SK-N-SH (cell line): Measurements from ENCODE around the gene DYNC1H1. TPM values are rescaled to one million over a fixed set of nuclear protein-coding genes. Genes with fewer than 3 reads are reported as not detected.

Experiments used
- CTCF ChIA-PET: fragments of 300-600, 350-600 bp; formaldehyde crosslinking; extraction: SDS; loops from one replicate; lab custom pipeline; 2021; lab: Yijun Ruan, JAX
- POLR2A ChIA-PET: fragments of 350-600 bp; sonication (Branson Sonifier 250); formaldehyde crosslinking; extraction: SDS; loops from one replicate; lab custom pipeline; 2020; ENCODE audit warnings: antibody characterized with exemption, inconsistent platforms; lab: Yijun Ruan, JAX
- DNase-seq: peaks from one replicate; pipeline ENCODE4 v3.0.0; 2012
- H2AFZ ChIP-seq: fragments of 200-600 bp; sonication (generic); 2 replicates; pipeline ENCODE4 v1.8.1; 2016; ENCODE audit warnings: antibody characterized with exemption, mild to moderate bottlenecking, low read depth
- H3F3A ChIP-seq: fragments of 200-600 bp; sonication (generic); replicated peaks from 2 replicates; pipeline ENCODE3; 2016; ENCODE audit warnings: antibody characterized with exemption, mild to moderate bottlenecking; ENCODE audit not compliant: insufficient read depth
- H3K27ac ChIP-seq, 2 experiments: fragments of 200-500 bp in 1 of 2; fragments of 200-600 bp in 1 of 2; sonication (Bioruptor generic) in 1 of 2; sonication (generic), shearing (Covaris generic) in 1 of 2; 2 replicates each; pipeline versions ENCODE4 v1.5.1 to v1.6.1; 2014 to 2016; ENCODE audit warnings: low read depth in 2 of 2, inconsistent platforms in 1 of 2, low read length in 1 of 2, mild to moderate bottlenecking in 1 of 2, mixed read lengths in 1 of 2
- H3K27me3 ChIP-seq: fragments of 200-600 bp; sonication (generic), shearing (Covaris generic); 2 replicates; pipeline ENCODE4 v1.6.1; 2016; ENCODE audit warnings: mixed run types; ENCODE audit not compliant: insufficient read depth
- H3K36me3 ChIP-seq, 2 experiments: fragments of 200-500 bp in 1 of 2; fragments of 200-600 bp in 1 of 2; sonication (Bioruptor generic) in 1 of 2; sonication (generic) in 1 of 2; replicated peaks in 1 of 2; 2 replicates each; pipeline versions ENCODE3 to v1.5.1; 2014 to 2016; ENCODE audit warnings: low read length in 1 of 2, mild to moderate bottlenecking in 1 of 2; ENCODE audit not compliant: insufficient read depth in 2 of 2, control insufficient read depth in 1 of 2
- H3K4me1 ChIP-seq, 2 experiments: fragments of 200-500 bp in 1 of 2; fragments of 200-600 bp in 1 of 2; sonication (Bioruptor generic) in 1 of 2; sonication (generic), shearing (Covaris generic) in 1 of 2; 2 replicates each; pipeline versions ENCODE4 v1.5.1 to v1.6.1; 2014 to 2016; ENCODE audit warnings: low read depth in 1 of 2, low read length in 1 of 2, mixed run types in 1 of 2; ENCODE audit not compliant: insufficient read depth in 2 of 2, control insufficient read depth in 1 of 2
- H3K4me2 ChIP-seq: fragments of 200-600 bp; sonication (generic), shearing (Covaris generic); 2 replicates; pipeline ENCODE4 v1.6.1; 2017; ENCODE audit warnings: mixed run types
- H3K4me3 ChIP-seq, 2 experiments: fragments of 200-500 bp in 1 of 2; fragments of 200-600 bp in 1 of 2; sonication (Bioruptor generic) in 1 of 2; sonication (generic), shearing (Covaris generic) in 1 of 2; 2 replicates each; pipeline versions ENCODE4 v1.5.1 to v1.8.1; 2014 to 2016; ENCODE audit warnings: low read depth in 2 of 2, inconsistent platforms in 1 of 2, low read length in 1 of 2, mild to moderate bottlenecking in 1 of 2, mixed read lengths in 1 of 2, moderate library complexity in 1 of 2
- H3K79me2 ChIP-seq: fragments of 200-600 bp; sonication (generic); 2 replicates; pipeline ENCODE4 v1.8.1; 2017; ENCODE audit warnings: mild to moderate bottlenecking; ENCODE audit not compliant: insufficient read depth
- H3K9ac ChIP-seq: fragments of 200-600 bp; sonication (generic); 2 replicates; pipeline ENCODE4 v1.6.1; 2017; ENCODE audit warnings: mixed run types
- H3K9me2 ChIP-seq: fragments of 200-600 bp; sonication (generic); 2 replicates; pipeline ENCODE4 v1.6.1; 2017; ENCODE audit warnings: mixed run types
- H3K9me3 ChIP-seq: fragments of 200-600 bp; sonication (generic); 2 replicates; pipeline ENCODE4 v1.6.1; 2017; ENCODE audit warnings: mixed run types, mild to moderate bottlenecking, moderate library complexity
- H4K20me1 ChIP-seq: fragments of 200-600 bp; sonication (generic); 2 replicates; pipeline ENCODE4 v1.6.1; 2017; ENCODE audit warnings: mild to moderate bottlenecking, mixed run types; ENCODE audit not compliant: insufficient read depth
- CHD2 ChIP-seq: fragments of 150-350 bp; IDR thresholded peaks from 2 replicates; pipeline ENCODE4 v1.6.1; 2018; ENCODE audit warnings: low read length; ENCODE audit not compliant: partially characterized antibody
- EZH2phosphoT487 ChIP-seq: fragments of 200-600 bp; sonication (generic); IDR thresholded peaks from 2 replicates; pipeline ENCODE4 v1.6.1; 2017; ENCODE audit warnings: low read depth, mixed run types, mild to moderate bottlenecking, antibody characterized with exemption, moderate library complexity, borderline replicate concordance
- FOSL2 ChIP-seq: IDR thresholded peaks from 2 replicates; pipeline ENCODE4 v1.4.0; 2012; ENCODE audit warnings: low read depth, mild to moderate bottlenecking, moderate library complexity, borderline replicate concordance
- FOXJ3 ChIP-seq: sonication (generic); formaldehyde crosslinking; IDR thresholded peaks from 2 replicates; pipeline ENCODE4 v1.5.1; 2020; ENCODE audit warnings: mild to moderate bottlenecking, missing genetic modification reagents
- FOXM1 ChIP-seq: IDR thresholded peaks from 2 replicates; pipeline ENCODE4 v1.4.0; 2012; ENCODE audit warnings: low read depth, mild to moderate bottlenecking
- GABPA ChIP-seq: IDR thresholded peaks from 2 replicates; pipeline ENCODE4 v1.4.0; 2012; ENCODE audit warnings: low read depth, mild to moderate bottlenecking
- JUND ChIP-seq: IDR thresholded peaks from 2 replicates; pipeline ENCODE4 v1.4.0; 2012
- MEF2A ChIP-seq: IDR thresholded peaks from 2 replicates; pipeline ENCODE4 v1.4.0; 2012; ENCODE audit warnings: low read depth, borderline replicate concordance
- MXI1 ChIP-seq: IDR thresholded peaks from 2 replicates; pipeline ENCODE4 v1.6.1; 2012; ENCODE audit warnings: mild to moderate bottlenecking, low read depth, low read length, improper control_type of control experiment
- NRF1 ChIP-seq: IDR thresholded peaks from 2 replicates; pipeline ENCODE4 v1.6.1; 2012; ENCODE audit warnings: low read depth, mild to moderate bottlenecking, low read length
- PBX3 ChIP-seq: IDR thresholded peaks from 2 replicates; pipeline ENCODE4; 2012
- POLR2AphosphoS5 ChIP-seq: IDR thresholded peaks from 2 replicates; pipeline ENCODE4 v1.6.1; 2012; ENCODE audit warnings: low read depth, low read length
- RXRA ChIP-seq: IDR thresholded peaks from 2 replicates; pipeline ENCODE4 v1.4.0; 2012; ENCODE audit warnings: low read depth, mild to moderate bottlenecking, borderline replicate concordance
- SIN3A ChIP-seq: IDR thresholded peaks from 2 replicates; pipeline ENCODE4 v1.6.1; 2012; ENCODE audit warnings: low read depth, mild to moderate bottlenecking, low read length, moderate library complexity, borderline replicate concordance
- SMC3 ChIP-seq: IDR thresholded peaks from 2 replicates; pipeline ENCODE4 v1.6.1; 2012; ENCODE audit warnings: low read depth, low read length, improper control_type of control experiment
- TEAD4 ChIP-seq: IDR thresholded peaks from 2 replicates; pipeline ENCODE4 v1.4.0; 2012; ENCODE audit warnings: mild to moderate bottlenecking, borderline replicate concordance; ENCODE audit not compliant: insufficient read depth
- WGBS: methylation state at CpG from one replicate; pipeline ENCODE4 v1.1.6; 2017; ENCODE audit warnings: low lambda C conversion rate; 5-methylcytosine and 5-hydroxymethylcytosine counted together
- polyA plus RNA-seq, 3 experiments: library from polyadenylated mRNA; depleted of rRNA; stranded (reverse); fragments of >200 nt; gene quantifications; 2 replicates each; pipeline ENCODE4 v1.2.3, GENCODE V29; 2012
- TF ChIP-seq, protein P1 (sequence below): fragments of 150-350 bp; IDR thresholded peaks from 2 replicates; pipeline ENCODE4 v1.6.1; 2016; ENCODE audit warnings: mild to moderate bottlenecking, low read depth, low read length
- TF ChIP-seq, protein P2 (sequence below): fragments of 200-600 bp; sonication (generic); IDR thresholded peaks from 2 replicates; pipeline ENCODE4 v1.6.1; 2017; ENCODE audit warnings: antibody characterized with exemption, mild to moderate bottlenecking, moderate library complexity
- TF ChIP-seq, protein P3 (sequence below): IDR thresholded peaks from 2 replicates; pipeline ENCODE4 v1.4.0; 2012; ENCODE audit warnings: low read depth
- TF ChIP-seq, protein P4 (sequence below): IDR thresholded peaks from 2 replicates; pipeline ENCODE4 v1.6.1; 2012; ENCODE audit warnings: mild to moderate bottlenecking, low read depth, low read length, moderate library complexity

Gene DYNC1H1
- polyA plus RNA-seq, 1 of the 3 experiments (the other 2 are of a cell fraction): 140 TPM

GRCh38 chr14:102089621-102090343, 125.4 kb downstream of the DYNC1H1 start:
- POLR2A ChIA-PET: interaction anchor here (1.0 kb wide), 1 partner anchor 27 kb away, joined by 3 read pairs; no protein-coding TSS in a partner anchor
- H3K9me2 ChIP-seq: no peaks in the 10 kb centered on the region
- H3K79me2 ChIP-seq: peaks cover 20% of the 10 kb centered on the region
- CTCF ChIA-PET: interaction anchor here (0.5 to 1.2 kb wide), 3 partner anchors 69 to 227 kb away, joined by 3 to 5 read pairs (median 4); no protein-coding TSS in a partner anchor
- no peak for DNase-seq
- H3K4me1 ChIP-seq: peaks cover 11 to 20% of the 10 kb centered on the region in 2 experiments
- no peaks in the 10 kb centered on the region for H3F3A ChIP-seq
- no peaks in the 10 kb centered on the region for H3K9me3 ChIP-seq
- 91% methylated on average over 9 of the region's 11 CpGs for WGBS
- peaks cover 14% of the 10 kb centered on the region for H4K20me1 ChIP-seq
- H3K4me3 ChIP-seq: no peak overlapping the region
- no peak overlapping the region for H3K27ac ChIP-seq
- H2AFZ ChIP-seq: no peak overlapping the region
- peaks cover 13 to 14% of the 10 kb centered on the region in 2 experiments for H3K36me3 ChIP-seq
- no peaks in the 10 kb centered on the region for H3K27me3 ChIP-seq
- no peak overlapping the region for H3K9ac ChIP-seq
- TF ChIP-seq PBX3: no peak
- TF ChIP-seq, protein P1, sequence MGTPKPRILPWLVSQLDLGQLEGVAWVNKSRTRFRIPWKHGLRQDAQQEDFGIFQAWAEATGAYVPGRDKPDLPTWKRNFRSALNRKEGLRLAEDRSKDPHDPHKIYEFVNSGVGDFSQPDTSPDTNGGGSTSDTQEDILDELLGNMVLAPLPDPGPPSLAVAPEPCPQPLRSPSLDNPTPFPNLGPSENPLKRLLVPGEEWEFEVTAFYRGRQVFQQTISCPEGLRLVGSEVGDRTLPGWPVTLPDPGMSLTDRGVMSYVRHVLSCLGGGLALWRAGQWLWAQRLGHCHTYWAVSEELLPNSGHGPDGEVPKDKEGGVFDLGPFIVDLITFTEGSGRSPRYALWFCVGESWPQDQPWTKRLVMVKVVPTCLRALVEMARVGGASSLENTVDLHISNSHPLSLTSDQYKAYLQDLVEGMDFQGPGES: no peak
- TF ChIP-seq EZH2phosphoT487: no peak
- no peak for TF ChIP-seq FOXJ3 (CRISPR knock-in tag)
- no peak for TF ChIP-seq JUND
- TF ChIP-seq MEF2A: no peak
- no peak for TF ChIP-seq SMC3
- no peak for TF ChIP-seq CHD2
- no peak for TF ChIP-seq SIN3A
- TF ChIP-seq, protein P2, sequence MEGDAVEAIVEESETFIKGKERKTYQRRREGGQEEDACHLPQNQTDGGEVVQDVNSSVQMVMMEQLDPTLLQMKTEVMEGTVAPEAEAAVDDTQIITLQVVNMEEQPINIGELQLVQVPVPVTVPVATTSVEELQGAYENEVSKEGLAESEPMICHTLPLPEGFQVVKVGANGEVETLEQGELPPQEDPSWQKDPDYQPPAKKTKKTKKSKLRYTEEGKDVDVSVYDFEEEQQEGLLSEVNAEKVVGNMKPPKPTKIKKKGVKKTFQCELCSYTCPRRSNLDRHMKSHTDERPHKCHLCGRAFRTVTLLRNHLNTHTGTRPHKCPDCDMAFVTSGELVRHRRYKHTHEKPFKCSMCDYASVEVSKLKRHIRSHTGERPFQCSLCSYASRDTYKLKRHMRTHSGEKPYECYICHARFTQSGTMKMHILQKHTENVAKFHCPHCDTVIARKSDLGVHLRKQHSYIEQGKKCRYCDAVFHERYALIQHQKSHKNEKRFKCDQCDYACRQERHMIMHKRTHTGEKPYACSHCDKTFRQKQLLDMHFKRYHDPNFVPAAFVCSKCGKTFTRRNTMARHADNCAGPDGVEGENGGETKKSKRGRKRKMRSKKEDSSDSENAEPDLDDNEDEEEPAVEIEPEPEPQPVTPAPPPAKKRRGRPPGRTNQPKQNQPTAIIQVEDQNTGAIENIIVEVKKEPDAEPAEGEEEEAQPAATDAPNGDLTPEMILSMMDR: no peak
- TF ChIP-seq FOXM1: no peak
- TF ChIP-seq GABPA: no peak
- no peak overlapping the region for H3K4me2 ChIP-seq

DNA sequence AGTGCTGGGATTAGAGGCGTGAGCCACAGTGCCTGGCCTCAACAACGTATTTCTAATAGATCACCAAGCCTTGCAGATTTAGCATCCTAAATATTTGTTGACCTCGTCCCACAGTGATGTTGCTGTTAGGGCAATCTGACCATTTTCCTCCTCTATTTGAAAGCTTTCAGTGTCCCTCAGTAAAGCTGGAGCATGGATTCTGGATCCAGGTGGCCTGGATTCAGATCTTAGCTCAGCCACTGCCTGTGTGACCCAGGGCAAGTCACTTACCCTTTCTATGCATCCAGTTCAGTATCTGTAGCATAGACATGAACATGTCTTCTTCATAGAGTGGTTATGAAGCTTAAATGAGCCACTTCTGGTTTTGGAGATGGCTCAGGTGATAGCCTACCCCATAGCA, 126.3 kb downstream of the DYNC1H1 start:
- H3K27me3 ChIP-seq: no peaks in the 10 kb centered on the region
- no peak overlapping the region for H3K27ac ChIP-seq
- no peak overlapping the region for H3K4me2 ChIP-seq
- H3K79me2 ChIP-seq: peaks cover 11% of the 10 kb centered on the region
- POLR2A ChIA-PET: no interaction called here
- no peaks in the 10 kb centered on the region for H3K9me3 ChIP-seq
- peaks cover 3 to 5% of the 10 kb centered on the region in 2 experiments for H3K36me3 ChIP-seq
- peaks cover 10 to 12% of the 10 kb centered on the region in 2 experiments; a peak in 2 of 4 replicates for H3K4me1 ChIP-seq
- no peak for DNase-seq
- no peaks in the 10 kb centered on the region for H3K9me2 ChIP-seq
- no peak overlapping the region for H3K4me3 ChIP-seq
- H3F3A ChIP-seq: no peaks in the 10 kb centered on the region
- H2AFZ ChIP-seq: no peak overlapping the region
- no peak overlapping the region for H3K9ac ChIP-seq
- CTCF ChIA-PET: interaction anchor here (1.2 to 1.9 kb wide), 3 partner anchors 27 to 223 kb away, joined by 4 to 8 read pairs (median 6); no protein-coding TSS in a partner anchor
- H4K20me1 ChIP-seq: peaks cover 5% of the 10 kb centered on the region
- WGBS: 96% methylated on average over 3 of the region's 3 CpGs
- TF ChIP-seq POLR2AphosphoS5 (no peak), JUND (no peak), RXRA (no peak), NRF1 (no peak), FOSL2 (no peak), MXI1 (no peak), TEAD4 (no peak)
- TF ChIP-seq, protein P3, sequence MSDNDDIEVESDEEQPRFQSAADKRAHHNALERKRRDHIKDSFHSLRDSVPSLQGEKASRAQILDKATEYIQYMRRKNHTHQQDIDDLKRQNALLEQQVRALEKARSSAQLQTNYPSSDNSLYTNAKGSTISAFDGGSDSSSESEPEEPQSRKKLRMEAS: no peak
- TF ChIP-seq, protein P4, sequence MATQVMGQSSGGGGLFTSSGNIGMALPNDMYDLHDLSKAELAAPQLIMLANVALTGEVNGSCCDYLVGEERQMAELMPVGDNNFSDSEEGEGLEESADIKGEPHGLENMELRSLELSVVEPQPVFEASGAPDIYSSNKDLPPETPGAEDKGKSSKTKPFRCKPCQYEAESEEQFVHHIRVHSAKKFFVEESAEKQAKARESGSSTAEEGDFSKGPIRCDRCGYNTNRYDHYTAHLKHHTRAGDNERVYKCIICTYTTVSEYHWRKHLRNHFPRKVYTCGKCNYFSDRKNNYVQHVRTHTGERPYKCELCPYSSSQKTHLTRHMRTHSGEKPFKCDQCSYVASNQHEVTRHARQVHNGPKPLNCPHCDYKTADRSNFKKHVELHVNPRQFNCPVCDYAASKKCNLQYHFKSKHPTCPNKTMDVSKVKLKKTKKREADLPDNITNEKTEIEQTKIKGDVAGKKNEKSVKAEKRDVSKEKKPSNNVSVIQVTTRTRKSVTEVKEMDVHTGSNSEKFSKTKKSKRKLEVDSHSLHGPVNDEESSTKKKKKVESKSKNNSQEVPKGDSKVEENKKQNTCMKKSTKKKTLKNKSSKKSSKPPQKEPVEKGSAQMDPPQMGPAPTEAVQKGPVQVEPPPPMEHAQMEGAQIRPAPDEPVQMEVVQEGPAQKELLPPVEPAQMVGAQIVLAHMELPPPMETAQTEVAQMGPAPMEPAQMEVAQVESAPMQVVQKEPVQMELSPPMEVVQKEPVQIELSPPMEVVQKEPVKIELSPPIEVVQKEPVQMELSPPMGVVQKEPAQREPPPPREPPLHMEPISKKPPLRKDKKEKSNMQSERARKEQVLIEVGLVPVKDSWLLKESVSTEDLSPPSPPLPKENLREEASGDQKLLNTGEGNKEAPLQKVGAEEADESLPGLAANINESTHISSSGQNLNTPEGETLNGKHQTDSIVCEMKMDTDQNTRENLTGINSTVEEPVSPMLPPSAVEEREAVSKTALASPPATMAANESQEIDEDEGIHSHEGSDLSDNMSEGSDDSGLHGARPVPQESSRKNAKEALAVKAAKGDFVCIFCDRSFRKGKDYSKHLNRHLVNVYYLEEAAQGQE: no peak
